Pulmonary artery endothelial cell (primary cell): Measurements from ENCODE around the gene TRMT6. TPM values are rescaled to one million over a fixed set of nuclear protein-coding genes. Genes with fewer than 3 reads are reported as not detected.

Source experiments
- DNase-seq: peaks from one replicate; pipeline ENCODE4 v3.0.0-alpha.2; 2011; ENCODE audit warnings: low read depth, low spot score
- total RNA-seq: library from RNA; depleted of rRNA; stranded (reverse); fragments of >200 nt; gene quantifications from 2 replicates; pipeline ENCODE4 v1.2.3, GENCODE V29; 2014

TRMT6 gene
- total RNA-seq, 1 donor from 2014 or later: 9.1 TPM

DNA sequence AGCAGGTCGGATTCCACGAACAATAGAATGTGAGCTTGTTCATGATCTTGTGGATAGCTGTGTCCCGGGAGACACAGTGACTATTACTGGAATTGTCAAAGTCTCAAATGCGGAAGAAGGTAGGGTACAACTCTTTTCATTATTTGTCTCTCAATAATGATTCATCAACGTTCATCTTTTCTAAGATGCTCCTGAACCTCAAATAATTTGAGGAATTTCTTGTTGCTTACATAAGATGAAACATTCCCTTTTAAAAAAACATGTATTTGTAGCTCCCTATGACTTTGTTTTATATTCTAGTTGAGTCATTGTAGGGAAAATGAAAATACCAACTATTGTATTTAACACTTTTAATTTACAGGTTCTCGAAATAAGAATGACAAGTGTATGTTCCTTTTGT, 17.1 kb upstream of the TRMT6 start:
- no peak for DNase-seq

DNA sequence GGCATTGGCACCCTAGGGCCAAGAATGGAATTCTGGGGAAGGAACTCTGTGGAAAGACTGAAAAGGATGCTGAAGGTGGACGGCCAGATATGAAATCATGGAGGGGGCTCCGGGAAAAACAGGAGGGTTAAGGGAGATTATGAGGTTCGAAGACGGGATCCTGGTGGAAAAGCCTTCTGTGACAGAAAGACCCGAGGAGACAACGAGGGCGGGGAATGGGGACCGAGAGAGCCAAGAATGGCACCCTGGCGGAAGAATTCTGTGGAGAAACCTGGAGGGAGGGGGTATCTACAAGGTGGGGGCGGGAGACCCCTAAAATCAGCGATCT, 426 bp downstream of the TRMT6 start:
- no peak for DNase-seq

DNA sequence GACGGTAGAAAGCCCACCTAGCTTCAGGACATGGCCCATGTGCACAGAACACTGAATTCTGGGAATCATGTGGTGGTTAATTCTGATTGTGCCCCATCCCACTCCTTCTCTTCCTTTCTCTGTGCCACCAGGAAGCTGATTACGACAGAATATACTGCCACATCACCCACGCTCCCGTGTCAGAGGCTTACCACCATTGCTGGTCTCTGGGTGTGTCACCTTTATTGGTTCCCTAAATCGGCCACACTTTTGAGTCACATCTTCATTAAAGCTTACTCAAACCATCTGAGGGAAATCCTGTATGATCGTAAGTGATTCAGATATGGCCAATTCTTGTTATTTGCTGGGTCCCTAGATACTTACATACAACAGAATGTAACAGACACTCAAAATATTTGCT, 3.1 kb downstream of the TRMT6 start:
- DNase-seq: no peak

DNA sequence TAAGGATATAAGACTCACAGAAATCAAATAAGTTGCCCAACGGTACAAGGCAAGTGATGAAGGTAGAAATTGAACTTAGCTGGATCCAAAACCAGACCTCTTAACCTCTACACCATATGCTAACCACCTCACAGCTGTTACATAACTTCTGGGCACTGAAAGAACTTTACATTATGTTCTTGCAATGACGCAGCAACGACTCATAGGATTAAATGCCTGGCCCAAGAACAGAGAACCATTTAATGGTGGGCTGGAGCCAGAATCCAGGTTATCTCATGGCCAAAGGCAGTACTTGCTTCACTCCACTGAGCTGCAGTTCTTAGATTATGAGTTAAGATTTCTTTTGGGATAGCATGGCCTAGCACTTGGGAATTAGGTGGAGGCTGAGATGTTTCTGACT, 4.4 kb downstream of the TRMT6 start:
- no peak for DNase-seq

DNA sequence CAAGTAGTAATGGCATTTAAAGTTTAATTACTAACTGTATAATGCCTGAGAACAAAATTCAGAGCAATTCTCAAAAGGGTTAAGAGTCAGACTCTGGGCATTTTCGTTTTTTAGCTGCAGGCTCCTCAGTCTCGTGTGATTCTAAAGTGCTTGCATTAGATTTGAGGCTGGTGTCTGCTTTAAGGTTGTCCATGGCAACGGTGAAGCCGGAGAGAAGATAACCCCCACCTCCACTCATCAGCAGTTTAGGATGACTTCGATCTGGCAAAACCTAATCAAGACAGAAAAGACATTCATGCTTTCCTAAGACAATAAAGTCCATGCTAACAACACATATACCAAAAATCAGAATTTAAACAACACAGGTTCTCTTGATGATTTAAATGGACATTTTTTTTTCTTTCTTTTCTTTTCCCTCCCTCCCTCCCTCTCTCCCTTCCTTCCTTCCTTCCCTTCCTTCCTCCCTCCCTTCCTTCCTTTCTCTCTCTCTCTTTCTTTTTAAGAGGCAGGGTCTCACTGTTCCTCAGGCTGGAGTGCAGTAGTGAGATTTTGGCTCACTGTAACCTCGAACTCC, 11.8 kb downstream of the TRMT6 start:
- no peak for DNase-seq

DNA sequence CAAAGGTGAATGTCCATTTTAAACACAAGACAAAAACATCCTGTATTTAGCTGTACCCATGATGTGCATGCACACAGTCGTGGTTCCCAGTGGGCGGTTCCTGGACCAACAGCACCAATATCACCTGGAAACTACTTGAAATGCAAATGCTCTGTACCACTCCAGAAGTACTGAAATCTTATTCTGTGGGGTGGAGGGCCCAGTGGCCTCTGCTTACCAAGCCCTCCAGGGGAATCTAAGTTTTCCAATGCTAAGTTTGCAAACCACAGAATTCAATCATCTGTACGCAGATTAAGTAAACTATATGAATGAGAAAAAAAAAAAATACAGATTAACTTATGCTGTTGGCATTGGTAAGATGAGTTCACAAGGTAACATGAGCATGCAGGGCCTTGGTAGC, 14.1 kb downstream of the TRMT6 start:
- DNase-seq: no peak

DNA sequence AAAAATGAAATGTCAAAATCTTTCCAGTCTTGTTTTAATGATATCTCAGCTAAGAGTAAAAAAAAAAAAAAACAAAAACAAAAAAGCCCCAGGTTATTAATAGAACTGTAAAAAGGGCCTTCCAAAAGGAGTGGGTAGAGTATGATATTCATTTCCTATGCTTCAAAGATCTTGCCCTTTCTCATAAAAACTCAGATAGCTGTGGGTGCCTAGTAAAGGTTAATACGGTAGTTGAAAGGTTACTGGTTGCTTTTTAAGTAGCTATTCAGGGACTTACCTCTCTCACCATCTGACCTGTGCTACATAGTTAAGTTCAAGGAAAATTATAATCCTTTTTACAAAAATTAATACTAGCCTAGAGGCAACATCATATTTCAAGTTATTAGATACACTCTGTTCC, 14.9 kb downstream of the TRMT6 start:
- no peak for DNase-seq

DNA sequence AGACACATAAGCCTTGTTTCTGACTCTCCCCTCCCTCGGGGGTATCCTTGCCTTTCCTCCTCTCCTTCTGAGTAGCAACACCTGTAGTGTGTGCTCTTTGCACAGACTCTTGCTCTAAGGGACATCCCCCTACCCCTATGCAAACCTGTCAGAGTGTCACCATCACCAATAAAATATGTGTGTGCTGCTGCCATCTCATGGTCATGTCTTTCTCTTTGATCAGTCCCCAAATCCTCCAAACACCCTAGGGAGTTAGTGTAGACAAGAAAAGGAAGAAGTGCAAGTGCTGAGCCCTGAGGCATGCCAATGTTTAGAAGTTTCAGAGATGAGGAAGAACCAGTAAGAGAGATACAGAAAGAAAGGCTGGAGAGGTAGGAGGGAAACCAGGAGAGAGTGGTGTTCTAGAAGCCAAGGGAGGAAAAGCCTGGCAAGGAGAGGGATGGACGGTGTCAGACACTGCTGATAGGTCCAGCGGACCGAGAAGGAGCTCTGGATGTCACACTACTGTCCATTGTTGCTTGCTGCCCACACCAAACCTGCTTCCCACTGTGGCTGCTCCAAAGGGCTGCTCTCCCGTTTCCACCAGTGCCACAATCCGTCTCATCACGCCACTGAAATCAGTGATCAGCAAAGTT, 16.4 kb downstream of the TRMT6 start:
- DNase-seq: no peak

DNA sequence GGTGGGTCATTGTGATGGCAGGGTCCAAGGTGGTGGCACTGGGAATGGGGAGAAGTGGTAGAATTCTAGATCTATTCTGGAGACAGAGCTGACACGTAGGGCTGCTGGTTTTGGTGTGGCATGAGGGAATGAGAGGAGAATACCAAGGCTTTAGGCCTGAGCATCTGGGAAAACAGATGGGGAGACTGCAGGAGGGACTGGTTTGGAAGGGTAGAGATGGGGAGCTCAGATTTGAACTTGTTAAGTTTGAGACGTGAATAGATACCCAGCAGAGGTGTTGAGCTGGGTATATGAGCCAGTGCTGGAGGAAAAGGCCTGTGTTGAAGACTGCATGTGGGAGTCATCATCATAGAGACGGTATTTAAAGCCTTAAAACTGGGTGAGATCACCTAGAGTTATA, 17.5 kb downstream of the TRMT6 start:
- no peak for DNase-seq

DNA sequence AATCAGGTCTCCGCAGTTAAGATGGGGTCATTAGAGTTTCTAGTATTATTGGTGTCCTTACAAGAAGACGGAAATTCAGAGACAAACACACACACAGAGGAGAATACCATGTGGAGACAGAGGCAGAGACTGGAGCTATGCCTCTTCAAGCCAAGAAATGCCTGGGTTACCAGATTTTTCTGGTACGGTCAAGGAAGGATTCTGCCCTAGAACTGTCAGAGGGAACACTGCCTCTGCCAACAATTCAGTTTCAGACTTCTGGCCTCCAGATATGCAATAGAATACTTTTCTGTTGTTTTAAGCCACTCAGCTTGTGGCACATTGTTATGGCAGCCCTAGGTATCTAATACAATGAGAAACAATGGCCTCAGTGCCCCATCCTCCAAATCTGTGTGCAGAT, 18.9 kb downstream of the TRMT6 start:
- no peak for DNase-seq

DNA sequence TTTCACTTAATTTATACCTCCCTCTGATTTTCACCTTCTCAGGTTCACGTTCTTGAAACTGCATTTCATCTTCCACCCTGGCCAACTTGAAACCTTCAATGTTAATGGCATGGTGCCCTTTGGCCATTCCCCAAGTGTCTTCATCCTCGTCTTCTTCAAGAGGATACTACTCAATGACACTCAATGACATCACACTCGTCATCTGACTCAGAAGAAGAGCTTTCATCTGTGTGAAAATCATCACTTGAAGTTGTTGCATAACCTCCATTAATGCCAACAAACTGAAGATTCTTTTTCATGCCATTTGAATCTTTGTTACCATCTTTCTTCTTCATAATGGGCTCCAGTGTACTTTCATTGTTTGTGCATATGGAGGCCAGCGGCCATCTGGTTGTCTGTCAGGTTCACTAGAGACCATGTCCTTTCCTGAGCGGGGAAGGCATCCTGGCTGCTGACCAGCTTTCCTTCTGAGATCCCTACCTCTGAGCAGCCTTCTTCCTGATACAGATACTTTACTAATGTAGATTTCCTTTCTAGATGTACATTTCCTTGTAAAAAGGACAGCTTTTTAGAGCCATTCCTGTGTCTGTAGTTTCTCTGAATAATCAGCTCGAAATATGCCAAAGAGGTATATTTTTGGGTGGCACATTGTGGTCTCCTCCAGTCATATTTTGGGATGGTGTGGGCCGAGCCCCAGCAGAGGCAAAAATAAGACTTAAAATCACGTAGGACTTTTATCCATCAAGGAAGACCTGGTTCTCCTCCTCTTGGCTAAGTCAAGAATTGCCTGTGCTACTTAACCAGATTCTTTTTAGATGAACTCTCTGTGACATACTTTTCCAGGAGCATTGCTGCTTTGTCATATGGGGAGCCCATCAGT, 21.3 kb downstream of the TRMT6 start:
- DNase-seq: no peak

DNA sequence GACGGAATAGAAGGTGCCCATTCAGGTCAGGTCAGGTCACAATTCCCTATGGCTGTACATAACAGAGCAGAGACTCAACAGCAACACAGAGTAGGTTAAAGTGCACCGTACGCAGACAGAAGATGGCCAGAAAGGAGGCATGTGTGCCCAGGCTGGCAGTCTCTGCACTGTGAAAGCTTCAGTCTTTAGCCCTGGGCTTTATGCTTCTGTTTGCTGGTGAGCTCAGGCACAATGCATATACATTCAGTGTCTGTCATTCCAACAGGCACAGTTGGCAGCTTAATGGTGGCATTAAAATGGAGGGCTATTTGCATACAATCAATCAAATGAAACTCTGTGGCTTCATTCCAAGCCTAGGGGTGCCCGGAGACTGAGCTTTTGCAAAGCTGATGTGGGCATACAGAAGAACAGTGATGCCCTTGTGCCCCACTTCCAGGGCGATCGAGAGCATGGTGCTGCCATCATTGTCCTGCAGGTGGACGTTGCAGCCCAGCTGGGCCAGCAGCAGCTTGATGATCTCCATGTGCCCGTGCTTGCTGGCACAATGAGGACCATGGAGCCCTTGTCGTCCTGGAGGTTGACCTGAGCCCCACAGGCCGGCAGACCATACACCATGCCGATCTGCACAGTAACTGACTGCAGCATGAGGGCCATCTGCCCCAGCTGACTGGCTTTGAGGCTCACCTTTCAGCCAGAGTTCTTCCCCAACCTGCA, 22.4 kb downstream of the TRMT6 start:
- no peak for DNase-seq

DNA sequence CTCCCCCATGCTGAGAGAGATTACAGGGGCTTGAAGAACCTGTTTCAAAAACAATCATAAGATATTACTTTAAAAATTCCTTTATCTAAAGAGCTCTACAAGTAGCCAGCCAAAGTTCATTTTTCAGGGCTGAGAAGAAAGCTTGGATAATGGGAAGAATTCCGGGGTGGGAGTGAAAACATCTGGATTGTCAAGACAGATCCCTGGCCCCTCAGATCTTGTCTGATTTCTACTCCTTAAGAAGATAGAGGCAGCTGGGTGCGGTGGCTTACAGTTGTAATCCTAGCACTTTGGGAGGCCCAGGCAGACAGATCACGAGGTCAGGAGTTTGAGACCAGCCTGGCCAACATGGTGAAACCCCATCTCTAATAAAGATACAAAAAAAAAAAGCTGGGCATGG, 24.8 kb downstream of the TRMT6 start:
- DNase-seq: no peak

DNA sequence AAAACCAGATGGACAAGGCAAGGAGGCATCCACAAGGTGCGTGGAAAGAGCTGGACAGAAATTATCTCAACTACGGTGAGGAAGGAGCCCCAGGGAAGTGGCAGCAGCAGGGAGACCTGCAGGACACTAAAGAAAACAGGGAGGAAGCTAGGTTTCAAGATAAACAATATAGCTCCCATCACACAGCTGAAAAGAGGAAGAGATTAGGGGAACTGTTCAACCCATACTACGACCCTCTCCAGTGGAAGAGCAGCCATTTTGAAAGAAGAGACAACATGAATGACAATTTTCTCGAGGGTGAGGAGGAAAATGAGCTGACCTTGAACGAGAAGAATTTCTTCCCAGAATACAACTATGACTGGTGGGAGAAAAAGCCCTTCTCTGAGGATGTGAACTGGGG, 26.8 kb downstream of the TRMT6 start:
- no peak for DNase-seq

DNA sequence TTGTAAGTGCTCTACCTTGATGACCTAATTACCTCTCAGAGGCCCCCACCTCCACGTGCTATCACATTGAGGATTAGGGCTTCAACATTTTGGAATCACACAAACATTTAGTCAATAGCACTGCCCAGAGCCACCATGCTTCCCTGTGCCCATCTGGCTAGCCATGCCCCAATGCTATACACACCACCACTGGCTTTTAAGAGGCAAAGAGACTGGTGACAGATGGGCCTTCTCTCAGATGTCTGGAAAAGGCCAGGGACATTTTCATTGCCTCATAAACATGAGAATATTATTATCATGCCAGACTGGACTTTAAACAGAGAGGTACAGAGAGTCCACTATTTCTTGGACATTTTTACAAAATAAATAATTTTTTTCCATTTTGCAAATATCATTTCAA, 29.8 kb downstream of the TRMT6 start:
- no peak for DNase-seq

DNA sequence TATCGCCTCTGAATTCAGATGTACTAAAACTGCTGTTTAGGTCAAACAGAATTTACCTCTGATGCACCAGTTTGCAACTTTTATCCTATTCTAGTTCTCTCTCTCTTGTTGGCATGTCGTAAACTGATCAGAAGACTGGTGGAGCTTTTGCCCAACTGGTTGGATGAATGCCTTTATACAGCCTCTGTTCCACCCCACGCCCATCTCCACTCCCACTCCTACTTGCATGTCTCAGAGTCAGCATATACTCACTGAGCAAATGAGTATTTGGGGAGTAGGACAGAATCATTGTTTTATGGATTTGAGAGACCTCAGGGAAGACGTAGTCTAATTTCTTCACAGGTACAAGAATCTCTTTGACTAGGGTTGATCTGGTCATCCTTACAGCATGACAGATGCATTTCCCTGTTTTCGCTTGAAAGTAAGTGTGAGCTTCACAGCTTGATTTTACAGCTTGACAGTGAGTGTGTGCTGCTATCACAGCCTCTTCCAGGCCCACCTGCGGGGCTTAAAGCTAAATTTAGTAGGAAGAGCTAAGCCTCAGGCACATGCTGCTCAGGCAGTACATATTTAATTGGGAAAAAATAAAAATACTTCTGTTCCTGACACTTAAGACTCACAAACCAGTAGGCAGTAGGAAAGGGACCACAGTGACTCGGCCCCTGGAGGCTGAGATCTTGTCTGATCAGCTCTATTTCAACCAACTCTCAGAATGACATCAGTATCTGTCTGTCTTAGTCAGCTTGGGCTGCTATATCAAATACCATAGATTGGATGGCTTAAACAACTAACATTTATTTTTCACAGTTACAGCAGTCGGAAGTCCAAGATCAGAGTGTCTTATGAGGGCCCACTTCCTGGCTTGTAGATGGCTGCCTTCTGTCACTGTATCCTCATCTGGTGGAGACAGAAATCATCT, 30.4 kb downstream of the TRMT6 start:
- no peak for DNase-seq

DNA sequence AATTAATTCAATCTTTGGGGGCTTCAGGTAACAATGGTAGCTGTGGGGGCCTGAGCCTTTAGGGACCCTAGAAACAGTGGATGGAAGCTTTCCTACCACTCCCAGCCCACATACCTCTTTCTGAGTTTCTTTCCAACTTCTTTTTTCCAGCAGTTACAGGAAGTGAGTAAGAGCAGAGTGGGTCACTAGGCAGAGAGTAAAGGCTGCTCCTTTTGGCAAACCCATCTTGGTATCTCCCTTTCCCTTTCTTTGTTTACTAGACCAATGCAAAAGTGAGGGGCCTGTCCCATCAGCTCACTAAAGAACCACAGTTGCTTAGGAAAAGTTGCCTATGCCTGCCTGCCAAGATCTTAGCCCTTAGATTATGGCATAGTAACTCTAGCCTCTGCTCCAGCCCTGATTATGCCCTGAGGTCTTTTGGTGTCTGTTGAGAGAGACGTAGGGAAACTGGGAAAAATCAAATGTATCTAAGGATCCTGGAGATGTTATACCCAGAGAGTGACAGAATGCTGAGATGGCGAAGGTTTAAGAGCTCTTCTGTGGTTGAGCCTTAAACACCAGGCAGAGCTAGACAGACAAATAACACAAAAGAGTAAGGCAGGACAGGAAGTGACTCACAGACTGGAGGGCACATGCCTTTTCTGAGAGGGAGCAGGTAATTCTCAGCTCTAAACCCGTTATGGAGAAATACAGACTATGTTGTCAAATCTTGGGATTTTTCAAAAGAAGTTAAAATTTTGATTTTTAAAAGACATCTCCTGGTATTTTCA, 31.3 kb downstream of the TRMT6 start:
- no peak for DNase-seq

DNA sequence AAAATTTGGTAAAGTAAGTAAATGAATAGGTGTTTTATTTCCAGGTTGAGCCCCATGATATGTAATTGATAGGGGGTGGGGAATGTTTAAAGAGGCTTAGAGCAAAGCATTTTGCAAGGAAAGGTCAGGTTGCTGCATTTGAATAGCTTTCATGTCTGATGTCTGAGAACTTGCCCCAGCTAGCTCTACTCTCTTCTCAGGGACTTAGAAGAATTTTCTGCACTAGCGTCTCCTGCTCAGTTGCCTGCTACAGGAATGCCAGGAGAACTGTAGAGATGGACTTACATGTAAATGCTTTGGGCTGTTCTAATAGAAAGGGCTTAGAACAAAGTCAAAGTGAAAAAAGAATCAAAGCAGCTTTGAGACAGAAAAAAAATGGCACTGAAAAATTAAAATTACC, 35.5 kb downstream of the TRMT6 start:
- no peak for DNase-seq

DNA sequence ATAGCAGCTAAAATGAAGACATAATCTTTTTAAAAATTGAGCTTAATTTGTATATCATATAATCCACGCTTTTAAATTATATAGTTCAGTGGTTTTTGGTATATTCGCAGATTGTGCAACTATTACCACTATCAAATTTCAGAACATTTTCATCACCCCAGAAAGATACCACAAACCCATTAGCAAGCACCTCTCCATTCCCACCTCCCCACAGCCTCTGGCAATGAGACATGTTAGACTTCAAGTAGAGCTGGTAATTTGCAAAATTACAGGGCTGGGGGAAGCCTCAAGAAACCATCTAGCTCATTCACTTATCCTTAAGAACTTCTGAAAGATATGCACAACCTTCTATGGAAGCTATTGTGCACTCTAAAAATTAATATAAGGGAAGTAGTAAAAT, 37.2 kb downstream of the TRMT6 start:
- no peak for DNase-seq

DNA sequence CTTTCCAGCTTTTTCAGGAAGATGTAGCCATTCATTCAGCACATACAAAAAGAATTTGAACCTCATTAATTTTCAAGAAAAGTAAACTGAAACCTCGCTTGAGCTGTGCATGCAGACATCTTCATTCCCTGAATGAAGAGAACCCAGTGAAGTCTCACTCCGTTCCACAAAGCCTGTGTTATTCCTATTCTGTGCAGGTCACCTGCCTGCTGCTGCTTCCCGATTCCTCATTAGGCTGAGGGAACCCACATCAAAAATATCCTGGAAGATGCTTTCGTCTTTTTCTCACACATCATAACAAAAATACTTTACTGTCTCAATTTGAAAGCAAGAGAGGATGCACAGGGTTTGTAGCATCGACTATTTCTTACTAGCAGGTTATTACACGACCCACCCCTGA, 40.1 kb downstream of the TRMT6 start:
- no peak for DNase-seq

DNA sequence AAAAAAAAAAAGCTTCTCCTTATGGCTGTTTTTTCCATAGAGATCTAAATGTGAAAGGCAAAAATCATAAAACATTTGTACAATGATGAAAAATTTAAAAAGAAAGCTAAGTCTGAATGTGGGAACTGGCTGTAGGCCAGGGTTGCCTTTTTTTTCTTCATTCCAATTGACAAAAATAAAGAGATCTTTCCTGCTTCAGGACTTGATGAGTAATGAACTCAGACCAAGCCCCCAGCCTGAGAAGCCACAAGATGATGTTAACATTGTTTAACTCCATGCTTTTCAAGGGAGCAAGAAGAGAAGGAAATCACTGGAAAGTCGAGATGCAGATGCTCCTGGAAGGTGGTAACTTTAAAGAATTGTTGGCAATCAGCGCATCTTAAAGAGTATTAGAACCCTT, 41.4 kb downstream of the TRMT6 start:
- no peak for DNase-seq
